Measurements from ENCODE around the gene KCNE1. TPM values are rescaled to one million over a fixed set of nuclear protein-coding genes. Genes with fewer than 3 reads are reported as not detected.
A peak's percentile ranks its signal among the peaks of the same experiment; 100 is the strongest.

The KCNE1 gene
- total and polyA plus RNA-seq, 2 of the 13 experiments (the other 11 are each of a cell fraction or from before 2014, with no cell fraction given) = 0.35 TPM; not detected in 1

DNA sequence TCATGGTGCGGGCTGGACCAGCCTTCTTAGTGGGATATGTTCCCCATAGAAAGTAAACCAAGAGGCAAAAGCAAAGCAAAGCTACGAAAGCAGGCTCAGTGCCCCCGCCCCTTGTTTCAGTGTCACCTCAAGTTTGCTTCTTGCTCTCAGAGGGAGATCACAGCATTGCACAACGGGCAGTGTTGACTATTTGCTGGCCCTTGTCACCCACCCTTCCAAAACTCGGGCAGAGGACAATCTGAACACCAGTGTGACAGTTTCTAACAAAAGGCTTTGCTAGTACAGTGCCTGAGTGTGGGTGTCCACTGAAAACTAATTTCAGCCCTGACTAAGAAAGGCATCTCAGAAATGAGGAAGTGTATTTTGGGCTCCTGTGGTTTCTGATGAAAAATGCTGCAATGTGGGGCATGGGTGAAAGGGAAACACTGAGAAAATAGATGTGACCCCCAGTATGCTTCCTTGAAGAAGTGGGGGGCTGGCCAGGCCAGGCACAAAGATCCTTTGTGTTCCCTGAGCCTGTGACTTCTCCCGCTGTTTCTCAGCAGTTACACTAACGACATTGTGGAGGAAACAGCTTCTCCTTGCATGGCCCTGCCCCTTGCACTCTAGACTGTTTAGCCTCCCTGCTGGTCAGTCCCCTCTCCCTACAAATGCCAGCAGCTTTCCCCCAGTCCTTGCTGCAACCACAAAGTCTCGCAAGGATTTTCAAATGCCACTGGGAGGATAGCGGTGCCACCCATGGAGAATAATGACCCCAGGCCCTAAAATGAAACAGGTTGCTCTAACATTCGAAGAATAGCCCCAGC, 33.3 kb upstream of the KCNE1 start (continued):
- TF ChIP-seq, protein P1, sequence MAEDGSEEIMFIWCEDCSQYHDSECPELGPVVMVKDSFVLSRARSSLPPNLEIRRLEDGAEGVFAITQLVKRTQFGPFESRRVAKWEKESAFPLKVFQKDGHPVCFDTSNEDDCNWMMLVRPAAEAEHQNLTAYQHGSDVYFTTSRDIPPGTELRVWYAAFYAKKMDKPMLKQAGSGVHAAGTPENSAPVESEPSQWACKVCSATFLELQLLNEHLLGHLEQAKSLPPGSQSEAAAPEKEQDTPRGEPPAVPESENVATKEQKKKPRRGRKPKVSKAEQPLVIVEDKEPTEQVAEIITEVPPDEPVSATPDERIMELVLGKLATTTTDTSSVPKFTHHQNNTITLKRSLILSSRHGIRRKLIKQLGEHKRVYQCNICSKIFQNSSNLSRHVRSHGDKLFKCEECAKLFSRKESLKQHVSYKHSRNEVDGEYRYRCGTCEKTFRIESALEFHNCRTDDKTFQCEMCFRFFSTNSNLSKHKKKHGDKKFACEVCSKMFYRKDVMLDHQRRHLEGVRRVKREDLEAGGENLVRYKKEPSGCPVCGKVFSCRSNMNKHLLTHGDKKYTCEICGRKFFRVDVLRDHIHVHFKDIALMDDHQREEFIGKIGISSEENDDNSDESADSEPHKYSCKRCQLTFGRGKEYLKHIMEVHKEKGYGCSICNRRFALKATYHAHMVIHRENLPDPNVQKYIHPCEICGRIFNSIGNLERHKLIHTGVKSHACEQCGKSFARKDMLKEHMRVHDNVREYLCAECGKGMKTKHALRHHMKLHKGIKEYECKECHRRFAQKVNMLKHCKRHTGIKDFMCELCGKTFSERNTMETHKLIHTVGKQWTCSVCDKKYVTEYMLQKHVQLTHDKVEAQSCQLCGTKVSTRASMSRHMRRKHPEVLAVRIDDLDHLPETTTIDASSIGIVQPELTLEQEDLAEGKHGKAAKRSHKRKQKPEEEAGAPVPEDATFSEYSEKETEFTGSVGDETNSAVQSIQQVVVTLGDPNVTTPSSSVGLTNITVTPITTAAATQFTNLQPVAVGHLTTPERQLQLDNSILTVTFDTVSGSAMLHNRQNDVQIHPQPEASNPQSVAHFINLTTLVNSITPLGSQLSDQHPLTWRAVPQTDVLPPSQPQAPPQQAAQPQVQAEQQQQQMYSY (CRISPR knock-in tag; IDR thresholded peaks at IDR 0.05) = no peak
- TF ChIP-seq SUZ12 (IDR thresholded peaks at IDR 0.05; ENCODE audit: low read depth, low read length) (no peak), ZNF251 (CRISPR knock-in tag; IDR thresholded peaks at IDR 0.05) (no peak), GFI1 (CRISPR knock-in tag; IDR thresholded peaks at IDR 0.05; ENCODE audit: borderline replicate concordance) (no peak), KLF9 (CRISPR knock-in tag; IDR thresholded peaks at IDR 0.05; ENCODE audit: low read depth) (no peak), SAFB2 (CRISPR knock-in tag; IDR thresholded peaks at IDR 0.05; ENCODE audit: borderline replicate concordance, low read depth) (no peak), ZNF816 (CRISPR knock-in tag; IDR thresholded peaks at IDR 0.05; ENCODE audit: borderline replicate concordance) (no peak), ZNF737 (CRISPR knock-in tag; IDR thresholded peaks at IDR 0.05; ENCODE audit: borderline replicate concordance) (no peak), RFX1 (IDR thresholded peaks at IDR 0.05) (no peak), TEAD3 (CRISPR knock-in tag; optimal IDR thresholded peaks at IDR 0.05; ENCODE audit: borderline replicate concordance) (peak; percentile 19), SMYD3 (CRISPR knock-in tag; IDR thresholded peaks at IDR 0.05) (no peak), NRL (CRISPR knock-in tag; IDR thresholded peaks at IDR 0.05; ENCODE audit: borderline replicate concordance) (no peak), MLLT10 (CRISPR knock-in tag; IDR thresholded peaks at IDR 0.05) (no peak), SOX6 (IDR thresholded peaks at IDR 0.05) (no peak), SOX6 (CRISPR knock-in tag; IDR thresholded peaks at IDR 0.05) (peak; percentile 79), KMT2B (CRISPR knock-in tag; IDR thresholded peaks at IDR 0.05) (no peak), ZNF749 (CRISPR knock-in tag; IDR thresholded peaks at IDR 0.05; ENCODE audit: borderline replicate concordance) (no peak), ZFP36L2 (CRISPR knock-in tag; IDR thresholded peaks at IDR 0.05) (no peak)
- TF ChIP-seq, protein P2, sequence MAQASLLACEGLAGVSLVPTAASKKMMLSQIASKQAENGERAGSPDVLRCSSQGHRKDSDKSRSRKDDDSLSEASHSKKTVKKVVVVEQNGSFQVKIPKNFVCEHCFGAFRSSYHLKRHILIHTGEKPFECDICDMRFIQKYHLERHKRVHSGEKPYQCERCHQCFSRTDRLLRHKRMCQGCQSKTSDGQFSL (CRISPR knock-in tag; IDR thresholded peaks at IDR 0.05) = no peak
- TF ChIP-seq, protein P3, sequence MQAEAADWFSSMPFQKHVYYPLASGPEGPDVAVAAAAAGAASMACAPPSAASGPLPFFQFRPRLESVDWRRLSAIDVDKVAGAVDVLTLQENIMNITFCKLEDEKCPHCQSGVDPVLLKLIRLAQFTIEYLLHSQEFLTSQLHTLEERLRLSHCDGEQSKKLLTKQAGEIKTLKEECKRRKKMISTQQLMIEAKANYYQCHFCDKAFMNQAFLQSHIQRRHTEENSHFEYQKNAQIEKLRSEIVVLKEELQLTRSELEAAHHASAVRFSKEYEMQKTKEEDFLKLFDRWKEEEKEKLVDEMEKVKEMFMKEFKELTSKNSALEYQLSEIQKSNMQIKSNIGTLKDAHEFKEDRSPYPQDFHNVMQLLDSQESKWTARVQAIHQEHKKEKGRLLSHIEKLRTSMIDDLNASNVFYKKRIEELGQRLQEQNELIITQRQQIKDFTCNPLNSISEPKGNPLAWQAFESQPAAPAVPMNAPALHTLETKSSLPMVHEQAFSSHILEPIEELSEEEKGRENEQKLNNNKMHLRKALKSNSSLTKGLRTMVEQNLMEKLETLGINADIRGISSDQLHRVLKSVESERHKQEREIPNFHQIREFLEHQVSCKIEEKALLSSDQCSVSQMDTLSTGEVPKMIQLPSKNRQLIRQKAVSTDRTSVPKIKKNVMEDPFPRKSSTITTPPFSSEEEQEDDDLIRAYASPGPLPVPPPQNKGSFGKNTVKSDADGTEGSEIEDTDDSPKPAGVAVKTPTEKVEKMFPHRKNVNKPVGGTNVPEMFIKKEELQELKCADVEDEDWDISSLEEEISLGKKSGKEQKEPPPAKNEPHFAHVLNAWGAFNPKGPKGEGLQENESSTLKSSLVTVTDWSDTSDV (CRISPR knock-in tag; IDR thresholded peaks at IDR 0.05) = no peak
- TF ChIP-seq, protein P4, sequence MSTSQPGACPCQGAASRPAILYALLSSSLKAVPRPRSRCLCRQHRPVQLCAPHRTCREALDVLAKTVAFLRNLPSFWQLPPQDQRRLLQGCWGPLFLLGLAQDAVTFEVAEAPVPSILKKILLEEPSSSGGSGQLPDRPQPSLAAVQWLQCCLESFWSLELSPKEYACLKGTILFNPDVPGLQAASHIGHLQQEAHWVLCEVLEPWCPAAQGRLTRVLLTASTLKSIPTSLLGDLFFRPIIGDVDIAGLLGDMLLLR (CRISPR knock-in tag; IDR thresholded peaks at IDR 0.05) = no peak
- TF ChIP-seq, protein P5, sequence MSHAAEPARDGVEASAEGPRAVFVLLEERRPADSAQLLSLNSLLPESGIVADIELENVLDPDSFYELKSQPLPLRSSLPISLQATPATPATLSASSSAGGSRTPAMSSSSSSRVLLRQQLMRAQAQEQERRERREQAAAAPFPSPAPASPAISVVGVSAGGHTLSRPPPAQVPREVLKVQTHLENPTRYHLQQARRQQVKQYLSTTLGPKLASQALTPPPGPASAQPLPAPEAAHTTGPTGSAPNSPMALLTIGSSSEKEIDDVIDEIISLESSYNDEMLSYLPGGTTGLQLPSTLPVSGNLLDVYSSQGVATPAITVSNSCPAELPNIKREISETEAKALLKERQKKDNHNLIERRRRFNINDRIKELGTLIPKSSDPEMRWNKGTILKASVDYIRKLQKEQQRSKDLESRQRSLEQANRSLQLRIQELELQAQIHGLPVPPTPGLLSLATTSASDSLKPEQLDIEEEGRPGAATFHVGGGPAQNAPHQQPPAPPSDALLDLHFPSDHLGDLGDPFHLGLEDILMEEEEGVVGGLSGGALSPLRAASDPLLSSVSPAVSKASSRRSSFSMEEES (CRISPR knock-in tag; IDR thresholded peaks at IDR 0.05) = no peak
